ENCODE results near the gene LETM1. TPM values are rescaled to one million over a fixed set of nuclear protein-coding genes. Genes with fewer than 3 reads are reported as not detected.
A peak's percentile ranks its signal among the peaks of the same experiment; 100 is the strongest.

Gene LETM1
- total and polyA plus RNA-seq, 2 of the 13 experiments (the other 11 are each of a cell fraction or from before 2014, with no cell fraction given) = 9.7 to 41.6 TPM

GRCh38 chr4:1795299-1796195 is 60.4 kb downstream of the LETM1 start (continued):
- TF ChIP-seq, protein P1, sequence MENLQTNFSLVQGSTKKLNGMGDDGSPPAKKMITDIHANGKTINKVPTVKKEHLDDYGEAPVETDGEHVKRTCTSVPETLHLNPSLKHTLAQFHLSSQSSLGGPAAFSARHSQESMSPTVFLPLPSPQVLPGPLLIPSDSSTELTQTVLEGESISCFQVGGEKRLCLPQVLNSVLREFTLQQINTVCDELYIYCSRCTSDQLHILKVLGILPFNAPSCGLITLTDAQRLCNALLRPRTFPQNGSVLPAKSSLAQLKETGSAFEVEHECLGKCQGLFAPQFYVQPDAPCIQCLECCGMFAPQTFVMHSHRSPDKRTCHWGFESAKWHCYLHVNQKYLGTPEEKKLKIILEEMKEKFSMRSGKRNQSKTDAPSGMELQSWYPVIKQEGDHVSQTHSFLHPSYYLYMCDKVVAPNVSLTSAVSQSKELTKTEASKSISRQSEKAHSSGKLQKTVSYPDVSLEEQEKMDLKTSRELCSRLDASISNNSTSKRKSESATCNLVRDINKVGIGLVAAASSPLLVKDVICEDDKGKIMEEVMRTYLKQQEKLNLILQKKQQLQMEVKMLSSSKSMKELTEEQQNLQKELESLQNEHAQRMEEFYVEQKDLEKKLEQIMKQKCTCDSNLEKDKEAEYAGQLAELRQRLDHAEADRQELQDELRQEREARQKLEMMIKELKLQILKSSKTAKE (CRISPR knock-in tag; IDR thresholded peaks at IDR 0.05; ENCODE audit: borderline replicate concordance) = 0 out of 2 replicates have a peak, but pooled peaks have one; percentile 18
- 0 out of 2 replicates have a peak, but pooled peaks have one; percentile 23 for TF ChIP-seq U2AF2 (IDR thresholded peaks at IDR 0.05; ENCODE audit: low read depth, low read length)
- TF ChIP-seq ZNF225 (CRISPR knock-in tag; IDR thresholded peaks at IDR 0.05) = peak; percentile 71
- no peak for TF ChIP-seq ZNF878 (CRISPR knock-in tag; IDR thresholded peaks at IDR 0.05)
- TF ChIP-seq PLSCR1 (CRISPR knock-in tag; IDR thresholded peaks at IDR 0.05; ENCODE audit: borderline replicate concordance) = no peak
- TF ChIP-seq, protein P2, sequence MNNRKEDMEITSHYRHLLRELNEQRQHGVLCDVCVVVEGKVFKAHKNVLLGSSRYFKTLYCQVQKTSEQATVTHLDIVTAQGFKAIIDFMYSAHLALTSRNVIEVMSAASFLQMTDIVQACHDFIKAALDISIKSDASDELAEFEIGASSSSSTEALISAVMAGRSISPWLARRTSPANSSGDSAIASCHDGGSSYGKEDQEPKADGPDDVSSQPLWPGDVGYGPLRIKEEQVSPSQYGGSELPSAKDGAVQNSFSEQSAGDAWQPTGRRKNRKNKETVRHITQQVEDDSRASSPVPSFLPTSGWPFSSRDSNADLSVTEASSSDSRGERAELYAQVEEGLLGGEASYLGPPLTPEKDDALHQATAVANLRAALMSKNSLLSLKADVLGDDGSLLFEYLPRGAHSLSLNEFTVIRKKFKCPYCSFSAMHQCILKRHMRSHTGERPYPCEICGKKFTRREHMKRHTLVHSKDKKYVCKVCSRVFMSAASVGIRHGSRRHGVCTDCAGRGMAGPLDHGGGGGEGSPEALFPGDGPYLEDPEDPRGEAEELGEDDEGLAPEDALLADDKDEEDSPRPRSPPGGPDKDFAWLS (CRISPR knock-in tag; IDR thresholded peaks at IDR 0.05; ENCODE audit: borderline replicate concordance) = peak; percentile 96; the same call in 1 of the 2 replicates
- TF ChIP-seq, protein P3, sequence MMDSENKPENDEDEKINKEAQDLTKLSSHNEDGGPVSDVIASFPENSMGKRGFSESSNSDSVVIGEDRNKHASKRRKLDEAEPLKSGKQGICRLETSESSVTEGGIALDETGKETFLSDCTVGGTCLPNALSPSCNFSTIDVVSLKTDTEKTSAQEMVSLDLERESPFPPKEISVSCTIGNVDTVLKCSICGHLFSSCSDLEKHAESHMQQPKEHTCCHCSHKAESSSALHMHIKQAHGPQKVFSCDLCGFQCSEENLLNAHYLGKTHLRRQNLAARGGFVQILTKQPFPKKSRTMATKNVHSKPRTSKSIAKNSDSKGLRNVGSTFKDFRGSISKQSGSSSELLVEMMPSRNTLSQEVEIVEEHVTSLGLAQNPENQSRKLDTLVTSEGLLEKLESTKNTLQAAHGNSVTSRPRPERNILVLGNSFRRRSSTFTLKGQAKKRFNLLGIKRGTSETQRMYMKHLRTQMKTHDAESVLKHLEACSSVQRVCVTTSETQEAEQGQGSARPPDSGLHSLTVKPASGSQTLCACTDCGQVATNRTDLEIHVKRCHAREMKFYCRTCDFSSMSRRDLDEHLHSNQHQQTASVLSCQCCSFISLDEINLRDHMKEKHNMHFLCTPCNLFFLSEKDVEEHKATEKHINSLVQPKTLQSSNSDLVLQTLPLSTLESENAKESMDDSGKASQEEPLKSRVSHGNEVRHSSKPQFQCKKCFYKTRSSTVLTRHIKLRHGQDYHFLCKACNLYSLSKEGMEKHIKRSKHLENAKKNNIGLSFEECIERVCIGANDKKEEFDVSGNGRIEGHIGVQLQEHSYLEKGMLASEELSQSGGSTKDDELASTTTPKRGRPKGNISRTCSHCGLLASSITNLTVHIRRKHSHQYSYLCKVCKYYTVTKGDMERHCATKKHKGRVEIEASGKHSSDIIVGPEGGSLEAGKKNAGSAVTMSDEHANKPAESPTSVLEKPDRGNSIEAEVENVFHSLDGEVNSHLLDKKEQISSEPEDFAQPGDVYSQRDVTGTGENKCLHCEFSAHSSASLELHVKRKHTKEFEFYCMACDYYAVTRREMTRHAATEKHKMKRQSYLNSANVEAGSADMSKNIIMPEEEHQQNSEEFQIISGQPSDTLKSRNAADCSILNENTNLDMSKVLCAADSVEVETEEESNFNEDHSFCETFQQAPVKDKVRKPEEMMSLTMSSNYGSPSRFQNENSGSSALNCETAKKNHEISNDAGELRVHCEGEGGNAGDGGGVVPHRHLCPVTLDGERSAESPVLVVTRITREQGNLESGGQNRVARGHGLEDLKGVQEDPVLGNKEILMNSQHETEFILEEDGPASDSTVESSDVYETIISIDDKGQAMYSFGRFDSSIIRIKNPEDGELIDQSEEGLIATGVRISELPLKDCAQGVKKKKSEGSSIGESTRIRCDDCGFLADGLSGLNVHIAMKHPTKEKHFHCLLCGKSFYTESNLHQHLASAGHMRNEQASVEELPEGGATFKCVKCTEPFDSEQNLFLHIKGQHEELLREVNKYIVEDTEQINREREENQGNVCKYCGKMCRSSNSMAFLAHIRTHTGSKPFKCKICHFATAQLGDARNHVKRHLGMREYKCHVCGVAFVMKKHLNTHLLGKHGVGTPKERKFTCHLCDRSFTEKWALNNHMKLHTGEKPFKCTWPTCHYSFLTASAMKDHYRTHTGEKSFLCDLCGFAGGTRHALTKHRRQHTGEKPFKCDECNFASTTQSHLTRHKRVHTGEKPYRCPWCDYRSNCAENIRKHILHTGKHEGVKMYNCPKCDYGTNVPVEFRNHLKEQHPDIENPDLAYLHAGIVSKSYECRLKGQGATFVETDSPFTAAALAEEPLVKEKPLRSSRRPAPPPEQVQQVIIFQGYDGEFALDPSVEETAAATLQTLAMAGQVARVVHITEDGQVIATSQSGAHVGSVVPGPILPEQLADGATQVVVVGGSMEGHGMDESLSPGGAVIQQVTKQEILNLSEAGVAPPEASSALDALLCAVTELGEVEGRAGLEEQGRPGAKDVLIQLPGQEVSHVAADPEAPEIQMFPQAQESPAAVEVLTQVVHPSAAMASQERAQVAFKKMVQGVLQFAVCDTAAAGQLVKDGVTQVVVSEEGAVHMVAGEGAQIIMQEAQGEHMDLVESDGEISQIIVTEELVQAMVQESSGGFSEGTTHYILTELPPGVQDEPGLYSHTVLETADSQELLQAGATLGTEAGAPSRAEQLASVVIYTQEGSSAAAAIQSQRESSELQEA (CRISPR knock-in tag; IDR thresholded peaks at IDR 0.05; ENCODE audit: not compliant biosample characterization) = no peak
- TF ChIP-seq ZBTB42 (CRISPR knock-in tag; IDR thresholded peaks at IDR 0.05) = 0 out of 2 replicates have a peak, but pooled peaks have one; percentile 43
- TF ChIP-seq ZC3H4 (CRISPR knock-in tag; IDR thresholded peaks at IDR 0.05; ENCODE audit: borderline replicate concordance) = 0 out of 2 replicates have a peak, but pooled peaks have one; percentile 28
- TF ChIP-seq, protein P4, sequence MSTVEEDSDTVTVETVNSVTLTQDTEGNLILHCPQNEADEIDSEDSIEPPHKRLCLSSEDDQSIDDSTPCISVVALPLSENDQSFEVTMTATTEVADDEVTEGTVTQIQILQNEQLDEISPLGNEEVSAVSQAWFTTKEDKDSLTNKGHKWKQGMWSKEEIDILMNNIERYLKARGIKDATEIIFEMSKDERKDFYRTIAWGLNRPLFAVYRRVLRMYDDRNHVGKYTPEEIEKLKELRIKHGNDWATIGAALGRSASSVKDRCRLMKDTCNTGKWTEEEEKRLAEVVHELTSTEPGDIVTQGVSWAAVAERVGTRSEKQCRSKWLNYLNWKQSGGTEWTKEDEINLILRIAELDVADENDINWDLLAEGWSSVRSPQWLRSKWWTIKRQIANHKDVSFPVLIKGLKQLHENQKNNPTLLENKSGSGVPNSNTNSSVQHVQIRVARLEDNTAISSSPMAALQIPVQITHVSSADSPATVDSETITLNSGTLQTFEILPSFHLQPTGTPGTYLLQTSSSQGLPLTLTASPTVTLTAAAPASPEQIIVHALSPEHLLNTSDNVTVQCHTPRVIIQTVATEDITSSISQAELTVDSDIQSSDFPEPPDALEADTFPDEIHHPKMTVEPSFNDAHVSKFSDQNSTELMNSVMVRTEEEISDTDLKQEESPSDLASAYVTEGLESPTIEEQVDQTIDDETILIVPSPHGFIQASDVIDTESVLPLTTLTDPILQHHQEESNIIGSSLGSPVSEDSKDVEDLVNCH (CRISPR knock-in tag; IDR thresholded peaks at IDR 0.05) = no peak
- peak; percentile 81 for TF ChIP-seq XRCC5 (optimal IDR thresholded peaks at IDR 0.05; ENCODE audit: low read length)
